Left ventricle myocardium inferior (tissue), 1 donor: Measurements from ENCODE around the gene LRRC47. TPM values are rescaled to one million over a fixed set of nuclear protein-coding genes. Genes with fewer than 3 reads are reported as not detected.

Experiments used
- DNase-seq: peaks from one replicate; pipeline ENCODE4 v3.0.0-alpha.2; 2020
- H3K27ac ChIP-seq: fragments of 200-600 bp; replicated peaks from 2 replicates; pipeline ENCODE4 v1.8.0; 2021
- H3K27me3 ChIP-seq: fragments of 200-600 bp; 2 replicates; pipeline ENCODE4 v1.8.0; 2021; ENCODE audit warnings: low read depth
- H3K36me3 ChIP-seq: fragments of 200-600 bp; 2 replicates; pipeline ENCODE4 v1.8.0; 2021
- H3K4me1 ChIP-seq: fragments of 200-600 bp; 2 replicates; pipeline ENCODE4 v1.8.0; 2021
- H3K4me3 ChIP-seq: fragments of 200-600 bp; 2 replicates; pipeline ENCODE4 v1.8.0; 2021; ENCODE audit warnings: mild to moderate bottlenecking, moderate library complexity
- H3K9me3 ChIP-seq: fragments of 200-600 bp; replicated peaks from 2 replicates; pipeline ENCODE4 v1.8.0; 2021
- intact Hi-C: fragments of 100-400 bp; cut with micrococcal nuclease; formaldehyde crosslinking; loops from one replicate; pipeline ENCODE4 v1.11.0; 2022
- total RNA-seq: library from RNA; stranded (reverse); fragmentation: NEBNext Ultra II Directional; extraction: Animal tissue kit (Norgen Biotek cat#: 25700); gene quantifications from one replicate; pipeline ENCODE4 v1.2.1, GENCODE V29; 2021
- TF ChIP-seq, protein P1 (sequence below): fragments of 200-600 bp; IDR thresholded peaks from 2 replicates; pipeline ENCODE4 v1.8.0; 2021; ENCODE audit warnings: antibody characterized with exemption, mild to moderate bottlenecking, borderline replicate concordance
- donor health status: DM: no; HTN: yes; CAD: no; lungs with severe emphysema.

Gene LRRC47
- total RNA-seq, 1 donor from 2014 or later, result 58.2 TPM

DNA sequence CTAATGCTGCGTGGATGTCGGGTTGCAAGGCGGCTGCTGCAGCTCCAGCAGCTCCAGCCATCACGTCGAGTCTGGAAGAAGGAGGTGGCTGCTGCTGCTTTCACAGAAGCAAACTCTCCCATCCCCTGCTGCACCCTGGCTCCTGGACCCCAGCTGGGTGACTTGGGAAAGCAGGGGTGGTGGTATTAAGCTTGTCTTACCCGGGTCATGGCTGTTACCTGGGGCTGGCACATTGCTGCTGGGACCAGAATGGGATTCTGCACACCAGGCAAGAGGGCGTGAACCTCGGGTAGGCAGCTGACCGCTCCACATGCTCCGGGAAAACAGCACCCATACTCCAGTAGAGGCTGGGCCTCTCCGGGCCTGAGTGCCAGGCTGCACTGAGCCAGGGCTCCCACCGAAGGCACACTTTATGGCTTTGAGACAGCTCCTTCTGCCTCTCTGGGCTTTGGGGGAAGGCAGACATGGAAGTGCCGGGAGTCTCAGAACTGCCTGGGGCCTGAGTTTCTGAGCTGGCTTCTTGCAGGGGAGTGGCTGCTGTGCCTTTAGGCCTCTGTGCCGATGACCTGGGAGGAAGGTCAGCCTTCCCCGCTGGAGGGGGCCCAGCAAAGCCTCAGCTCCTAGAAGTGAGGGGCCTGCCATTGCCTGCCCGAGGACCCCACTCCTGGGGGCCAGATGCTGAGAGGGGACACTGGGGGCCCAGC, 22.6 kb downstream of the LRRC47 start:
- DNase-seq, result no peak
- intact Hi-C loops, result no loop called here
- Histone ChIP-seq H3K27me3 (peaks cover 16% of the 10 kb centered on the region), H3K4me1 (peaks cover 54% of the 10 kb centered on the region), H3K27ac (peak overlapping the region; percentile 83), H3K9me3 (no peaks in the 10 kb centered on the region), H3K4me3 (peak overlapping the region; percentile 74), H3K36me3 (peaks cover 1% of the 10 kb centered on the region)
- TF ChIP-seq, protein P1, sequence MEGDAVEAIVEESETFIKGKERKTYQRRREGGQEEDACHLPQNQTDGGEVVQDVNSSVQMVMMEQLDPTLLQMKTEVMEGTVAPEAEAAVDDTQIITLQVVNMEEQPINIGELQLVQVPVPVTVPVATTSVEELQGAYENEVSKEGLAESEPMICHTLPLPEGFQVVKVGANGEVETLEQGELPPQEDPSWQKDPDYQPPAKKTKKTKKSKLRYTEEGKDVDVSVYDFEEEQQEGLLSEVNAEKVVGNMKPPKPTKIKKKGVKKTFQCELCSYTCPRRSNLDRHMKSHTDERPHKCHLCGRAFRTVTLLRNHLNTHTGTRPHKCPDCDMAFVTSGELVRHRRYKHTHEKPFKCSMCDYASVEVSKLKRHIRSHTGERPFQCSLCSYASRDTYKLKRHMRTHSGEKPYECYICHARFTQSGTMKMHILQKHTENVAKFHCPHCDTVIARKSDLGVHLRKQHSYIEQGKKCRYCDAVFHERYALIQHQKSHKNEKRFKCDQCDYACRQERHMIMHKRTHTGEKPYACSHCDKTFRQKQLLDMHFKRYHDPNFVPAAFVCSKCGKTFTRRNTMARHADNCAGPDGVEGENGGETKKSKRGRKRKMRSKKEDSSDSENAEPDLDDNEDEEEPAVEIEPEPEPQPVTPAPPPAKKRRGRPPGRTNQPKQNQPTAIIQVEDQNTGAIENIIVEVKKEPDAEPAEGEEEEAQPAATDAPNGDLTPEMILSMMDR, result no peak

DNA sequence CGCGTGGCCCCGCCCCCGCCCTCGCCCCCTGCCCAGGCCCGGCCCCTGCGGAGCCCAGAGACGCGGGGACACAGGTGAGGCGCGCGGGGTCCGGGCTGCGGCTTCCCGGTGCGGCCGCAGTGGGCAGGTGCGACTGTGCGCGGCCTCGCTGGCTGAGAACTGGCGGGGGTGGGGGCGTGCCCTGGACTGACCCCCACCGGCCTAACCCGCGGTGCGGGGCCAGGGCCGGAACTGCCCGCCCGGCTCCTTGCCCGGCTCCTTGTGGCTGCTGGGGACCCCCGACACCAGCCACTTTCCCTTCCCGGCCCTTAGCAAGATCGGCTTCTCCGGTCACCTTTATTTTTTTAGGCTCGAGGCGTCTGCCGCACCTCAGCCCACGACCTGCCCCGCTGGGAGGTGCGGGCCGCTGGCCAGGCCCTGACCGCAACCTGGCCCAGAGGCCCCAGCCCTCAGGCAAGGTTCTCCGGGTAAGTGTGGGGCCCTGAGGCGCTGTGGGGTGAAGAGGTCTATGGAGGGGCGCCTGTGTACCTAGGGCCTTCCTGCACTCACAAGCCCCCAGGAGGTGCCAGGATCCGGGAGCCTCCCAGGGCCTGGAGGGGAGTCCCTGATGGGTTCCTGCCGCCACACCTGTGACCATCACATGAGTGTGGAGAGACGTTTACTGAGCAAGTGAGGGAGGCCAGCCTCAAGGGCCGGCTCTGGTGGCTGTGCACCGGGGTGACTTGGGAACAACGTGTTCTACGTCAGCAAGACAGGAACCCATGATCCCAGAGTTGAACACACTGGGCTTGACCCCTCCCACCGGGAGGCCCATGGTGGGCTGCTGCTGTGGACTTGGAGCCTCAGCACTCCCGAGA, 23.4 kb downstream of the LRRC47 start, which contains the start of gene SMIM1:
SMIM1 (plus strand) TSS at position 35 of the 857 bp plus-strand sequence. CDS start 2,625 bp downstream, outside the sequence.
- intact Hi-C loops, result no loop called here
- TF ChIP-seq, protein P1, result no peak
- Histone ChIP-seq H3K4me1 (peaks cover 52% of the 10 kb centered on the region), H3K9me3 (no peaks in the 10 kb centered on the region), H3K27ac (peak within 1 kb of the TSS; percentile 83), H3K27me3 (peaks cover 16% of the 10 kb centered on the region), H3K4me3 (peak within 1 kb of the TSS; percentile 74), H3K36me3 (no peaks in the 10 kb centered on the region)
- DNase-seq, result no peak

DNA sequence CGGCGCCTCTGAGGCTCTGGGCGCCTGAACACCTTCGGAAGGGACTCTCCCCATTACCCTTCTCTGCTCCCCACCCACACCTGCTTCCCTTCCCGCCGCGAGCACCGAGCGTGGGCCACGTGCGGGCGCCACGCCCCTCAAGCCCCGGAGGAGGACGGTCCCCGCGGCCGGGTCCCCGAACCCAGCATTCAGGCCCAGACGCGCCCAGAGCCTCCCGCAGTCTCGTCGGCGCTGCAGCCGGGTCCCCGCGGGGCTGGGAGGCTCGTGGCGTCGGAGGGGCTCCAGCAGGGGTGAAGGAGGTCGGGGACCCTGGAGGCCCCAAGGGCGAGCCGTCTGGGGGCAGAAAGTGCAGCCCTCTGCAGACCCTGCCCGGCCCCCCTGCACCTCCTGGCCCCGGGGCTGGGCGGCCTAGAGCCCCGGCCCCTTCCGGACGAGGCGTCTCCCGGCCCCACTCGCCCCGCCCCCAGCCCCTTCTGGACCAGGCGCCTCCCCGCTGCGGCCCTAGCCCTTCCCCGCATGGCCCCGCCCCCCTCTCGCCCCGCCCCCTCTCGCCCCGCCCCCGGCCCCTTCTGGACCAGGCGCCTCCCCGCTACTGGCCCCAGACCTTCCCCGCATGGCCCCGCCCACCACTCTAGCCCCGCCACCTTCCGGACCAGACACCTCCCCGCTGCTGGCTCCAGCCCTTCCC, 24.1 kb downstream of the LRRC47 start:
- Histone ChIP-seq H3K4me3 (peak overlapping the region; percentile 74), H3K27me3 (peaks cover 19% of the 10 kb centered on the region), H3K27ac (peak overlapping the region; percentile 83), H3K4me1 (peaks cover 52% of the 10 kb centered on the region), H3K9me3 (no peaks in the 10 kb centered on the region), H3K36me3 (no peaks in the 10 kb centered on the region)
- intact Hi-C loops, result no loop called here
- TF ChIP-seq, protein P1, result no peak
- peak; percentile 92 for DNase-seq

DNA sequence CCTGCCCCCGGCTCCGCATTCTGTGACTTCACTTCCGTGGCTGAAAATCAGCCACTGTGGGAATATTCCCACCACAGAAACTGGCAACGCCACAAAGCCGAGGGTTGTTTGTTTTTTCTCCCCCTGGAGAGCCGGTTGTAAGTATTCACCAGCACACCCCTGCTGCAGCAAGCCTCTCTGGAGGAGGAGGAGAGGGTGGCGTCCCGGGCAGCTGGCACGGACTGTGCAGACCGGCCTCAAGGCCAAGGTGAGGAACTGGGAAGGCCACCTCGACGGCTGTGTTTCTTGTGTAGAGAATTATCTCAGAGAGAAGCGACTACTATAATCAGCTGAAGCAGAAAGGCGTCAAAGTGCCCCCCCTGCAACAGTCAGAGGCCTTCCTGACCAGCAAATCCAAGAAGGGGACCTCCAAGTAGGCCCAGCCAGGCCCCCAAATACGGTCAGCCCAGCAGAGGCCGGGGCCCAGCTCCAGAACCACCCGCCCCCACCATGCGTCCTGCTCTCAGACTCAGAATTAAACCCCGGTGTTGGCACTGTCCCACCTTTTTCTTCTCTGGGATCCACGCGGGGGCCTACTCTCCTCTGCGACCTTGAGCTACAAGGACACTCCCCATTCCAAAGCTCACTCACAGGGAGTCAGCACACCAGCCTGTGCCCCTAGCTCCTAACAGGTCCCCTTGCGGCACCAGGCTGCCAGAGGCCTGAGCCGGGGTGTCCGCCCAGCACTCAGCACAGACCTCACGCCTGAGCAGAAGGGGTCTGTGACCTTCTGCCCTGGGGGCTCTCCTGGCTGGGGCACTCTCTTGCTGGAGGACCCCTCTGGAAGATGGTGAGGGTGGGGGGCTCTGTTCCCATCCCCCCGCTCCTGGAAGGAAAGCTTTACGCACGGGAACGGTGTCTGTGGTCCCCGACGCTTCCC, 24.9 kb downstream of the LRRC47 start:
- peak overlapping the region; percentile 55 for H3K27ac ChIP-seq
- no peak for DNase-seq

More for the DNA sequence above, 24.9 kb downstream of the LRRC47 start:
- intact Hi-C loops, result no loop called here
- H3K9me3 ChIP-seq, result no peaks in the 10 kb centered on the region
- TF ChIP-seq, protein P1, result no peak
- H3K36me3 ChIP-seq, result no peaks in the 10 kb centered on the region
- H3K27me3 ChIP-seq, result peaks cover 27% of the 10 kb centered on the region
- peaks cover 52% of the 10 kb centered on the region for H3K4me1 ChIP-seq
- peak overlapping the region; percentile 74 for H3K4me3 ChIP-seq
